A673 (cell line): ENCODE data around the gene OSBPL6. TPM values are rescaled to one million over a fixed set of nuclear protein-coding genes. Genes with fewer than 3 reads are reported as not detected.

Source experiments
- BruUV-seq: library from RNA; stranded (reverse); fragments of 400-500 nt; replicated peaks from 2 replicates; lab custom pipeline; 2021; lab: Mats Ljungman, UMichigan
- CTCF ChIA-PET: fragments of 300-600 bp; sonication (Branson Sonifier 250); formaldehyde crosslinking; loops from one replicate; lab custom pipeline; 2022; ENCODE audit warnings: antibody characterized with exemption; lab: Charles Lee
- POLR2A ChIA-PET: fragments of 300-600 bp; sonication (Branson Sonifier 250); formaldehyde crosslinking; loops from one replicate; lab custom pipeline; 2022; ENCODE audit warnings: antibody characterized with exemption; ENCODE audit not compliant: low non-redundant PET; lab: Charles Lee
- DNase-seq: peaks from one replicate; pipeline ENCODE4 v3.0.0-alpha.2; 2015; ENCODE audit warnings: low spot score
- H3K27ac ChIP-seq: fragments of 200-600 bp; sonication (generic); 2 replicates; pipeline ENCODE4 v1.5.1; 2016; ENCODE audit warnings: mixed run types, low read depth, mild to moderate bottlenecking, mixed read lengths, antibody characterized with exemption, low read length; ENCODE audit not compliant: poor library complexity, severe bottlenecking
- H3K27me3 ChIP-seq: fragments of 200-600 bp; sonication (generic); replicated peaks from 2 replicates; pipeline ENCODE4 v1.6.1; 2017; ENCODE audit warnings: mixed run types, low read depth, mild to moderate bottlenecking, mixed read lengths, antibody characterized with exemption, low read length; ENCODE audit not compliant: insufficient read depth, poor library complexity
- H3K36me3 ChIP-seq: fragments of 200-600 bp; sonication (generic); 2 replicates; pipeline ENCODE4 v1.6.1; 2016; ENCODE audit warnings: mixed run types, mild to moderate bottlenecking, mixed read lengths, antibody characterized with exemption, low read length; ENCODE audit not compliant: insufficient read depth, poor library complexity, severe bottlenecking
- H3K4me1 ChIP-seq: fragments of 200-600 bp; sonication (generic); 2 replicates; pipeline ENCODE4 v1.6.1; 2017; ENCODE audit warnings: mixed run types, mild to moderate bottlenecking, mixed read lengths, antibody characterized with exemption, low read length; ENCODE audit not compliant: insufficient read depth, poor library complexity, severe bottlenecking
- H3K4me3 ChIP-seq: fragments of 200-600 bp; sonication (generic); 2 replicates; pipeline ENCODE4 v1.5.1; 2016; ENCODE audit warnings: low read depth, mixed run types, mild to moderate bottlenecking, mixed read lengths, low read length; ENCODE audit not compliant: poor library complexity, severe bottlenecking
- H3K9me3 ChIP-seq: fragments of 200-600 bp; sonication (generic); 2 replicates; pipeline ENCODE4 v1.6.1; 2016; ENCODE audit warnings: mixed run types, low read depth, mild to moderate bottlenecking, mixed read lengths, antibody characterized with exemption, low read length; ENCODE audit not compliant: poor library complexity, severe bottlenecking
- EZH2 ChIP-seq: fragments of 200-600 bp; sonication (generic); IDR thresholded peaks from 2 replicates; pipeline ENCODE4 v1.6.1; 2017; ENCODE audit warnings: borderline replicate concordance, low read depth, mild to moderate bottlenecking, mixed read lengths, antibody characterized with exemption, low read length; ENCODE audit not compliant: poor library complexity, severe bottlenecking
- intact Hi-C: fragments of 100-400 bp; cut with micrococcal nuclease; formaldehyde crosslinking; loops from one replicate; pipeline ENCODE4 v1.10.0; 2022; ENCODE audit not compliant: unreplicated experiment
- total RNA-seq: library from RNA; stranded (reverse); gene quantifications from 2 replicates; pipeline ENCODE4 v1.2.3, GENCODE V29; 2021
- TF ChIP-seq, protein P1 (sequence below): fragments of 300-800, 200-600 bp; sonication (generic); conservative IDR thresholded peaks from 2 replicates; pipeline ENCODE4 v1.5.1; 2017; ENCODE audit warnings: low read depth, mild to moderate bottlenecking, antibody characterized with exemption, low read length, moderate library complexity, mixed read lengths

OSBPL6 gene
- total RNA-seq, 1 experiment from 2014 or later: 19.3 TPM

DNA sequence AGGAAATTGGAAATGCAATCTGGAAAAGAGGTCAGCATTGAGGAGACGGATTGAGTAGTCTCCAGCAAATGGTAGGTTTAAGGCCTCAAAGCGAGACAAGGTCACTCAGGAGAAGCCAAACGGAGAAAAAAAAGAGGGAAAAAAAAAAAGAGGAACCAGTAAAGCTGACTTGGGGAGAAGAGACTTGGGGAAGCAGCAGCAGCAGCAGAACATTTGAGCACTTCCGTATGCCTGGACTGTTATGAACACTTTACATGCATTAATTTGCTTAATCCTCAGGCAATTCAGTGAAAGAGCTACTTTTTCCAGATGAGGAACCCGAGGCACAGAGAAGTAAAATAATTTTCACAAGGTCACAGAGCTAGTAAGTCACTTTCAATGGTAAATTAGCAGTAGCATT lies 81.3 kb downstream of the OSBPL6 start:
- POLR2A ChIA-PET: no interaction called here
- CTCF ChIA-PET: no interaction called here
- intact Hi-C loops: loop anchor here (5.0 kb wide), 1 partner anchor 78 kb away; no protein-coding TSS in a partner anchor
- no peaks in the 10 kb centered on the region for H3K36me3 ChIP-seq
- H3K4me3 ChIP-seq: no peak overlapping the region
- H3K9me3 ChIP-seq: no peaks in the 10 kb centered on the region
- BruUV-seq: no TSS peak
- peak overlapping the region; percentile 21 for H3K27ac ChIP-seq
- peak; percentile 48 for DNase-seq
- no peaks in the 10 kb centered on the region for H3K27me3 ChIP-seq
- TF ChIP-seq, protein P1, sequence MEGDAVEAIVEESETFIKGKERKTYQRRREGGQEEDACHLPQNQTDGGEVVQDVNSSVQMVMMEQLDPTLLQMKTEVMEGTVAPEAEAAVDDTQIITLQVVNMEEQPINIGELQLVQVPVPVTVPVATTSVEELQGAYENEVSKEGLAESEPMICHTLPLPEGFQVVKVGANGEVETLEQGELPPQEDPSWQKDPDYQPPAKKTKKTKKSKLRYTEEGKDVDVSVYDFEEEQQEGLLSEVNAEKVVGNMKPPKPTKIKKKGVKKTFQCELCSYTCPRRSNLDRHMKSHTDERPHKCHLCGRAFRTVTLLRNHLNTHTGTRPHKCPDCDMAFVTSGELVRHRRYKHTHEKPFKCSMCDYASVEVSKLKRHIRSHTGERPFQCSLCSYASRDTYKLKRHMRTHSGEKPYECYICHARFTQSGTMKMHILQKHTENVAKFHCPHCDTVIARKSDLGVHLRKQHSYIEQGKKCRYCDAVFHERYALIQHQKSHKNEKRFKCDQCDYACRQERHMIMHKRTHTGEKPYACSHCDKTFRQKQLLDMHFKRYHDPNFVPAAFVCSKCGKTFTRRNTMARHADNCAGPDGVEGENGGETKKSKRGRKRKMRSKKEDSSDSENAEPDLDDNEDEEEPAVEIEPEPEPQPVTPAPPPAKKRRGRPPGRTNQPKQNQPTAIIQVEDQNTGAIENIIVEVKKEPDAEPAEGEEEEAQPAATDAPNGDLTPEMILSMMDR: no peak
- peaks cover 44% of the 10 kb centered on the region for H3K4me1 ChIP-seq

DNA sequence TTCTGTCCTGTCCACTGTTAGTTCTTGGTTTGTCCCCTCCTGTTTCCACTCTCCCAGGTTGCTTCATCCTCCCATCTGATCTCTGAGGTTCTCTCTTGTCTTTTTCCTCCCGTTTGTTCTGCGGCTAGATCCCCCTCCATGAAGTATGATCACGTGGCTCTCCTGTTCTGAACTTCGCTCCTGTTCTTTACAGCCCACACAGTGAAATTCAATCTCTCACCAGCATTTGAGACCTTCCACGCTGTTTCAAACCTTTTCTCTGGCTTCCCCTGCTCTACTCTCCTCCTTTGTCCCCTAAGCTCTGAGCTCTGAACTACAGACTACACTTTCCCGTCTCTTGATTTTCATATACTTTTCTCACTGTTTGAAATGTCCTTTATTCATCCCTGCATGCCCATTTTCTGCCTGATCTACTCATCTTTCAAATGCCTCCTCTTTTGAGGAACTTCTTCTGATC lies 83.5 kb downstream of the OSBPL6 start:
- peak overlapping the region; percentile 73 for H3K27ac ChIP-seq
- peak overlapping the region; percentile 18 for H3K4me3 ChIP-seq
- BruUV-seq: no TSS peak
- peaks cover 39% of the 10 kb centered on the region for H3K4me1 ChIP-seq
- CTCF ChIA-PET: no interaction called here
- no peaks in the 10 kb centered on the region for H3K36me3 ChIP-seq
- TF ChIP-seq EZH2: no peak
- TF ChIP-seq, protein P1: no peak
- POLR2A ChIA-PET: no interaction called here
- H3K27me3 ChIP-seq: no peaks in the 10 kb centered on the region
- intact Hi-C loops: loop anchor here (5.0 kb wide), 1 partner anchor 80 kb away; no protein-coding TSS in a partner anchor
- no peaks in the 10 kb centered on the region for H3K9me3 ChIP-seq
- DNase-seq: peak; percentile 67

DNA sequence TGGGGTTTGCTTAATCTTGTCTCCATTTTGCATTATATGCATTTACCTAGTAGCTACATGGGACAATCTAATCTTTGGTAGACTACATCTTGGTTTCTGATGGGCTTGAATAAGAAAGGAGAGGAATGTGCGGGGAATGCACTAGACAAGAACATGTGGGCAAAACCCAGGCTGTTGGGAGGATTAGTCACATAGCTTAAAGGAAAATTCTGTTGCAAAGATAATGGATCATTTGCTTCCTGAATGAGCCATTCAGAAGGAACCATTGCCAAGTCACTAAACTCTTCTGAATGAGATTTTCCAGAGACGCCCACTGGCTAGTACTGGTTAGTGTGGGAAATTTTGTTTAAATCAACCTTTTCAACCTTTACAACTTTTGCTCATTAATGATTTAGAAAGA lies 84.8 kb downstream of the OSBPL6 start:
- Histone ChIP-seq H3K27me3 (no peaks in the 10 kb centered on the region), H3K4me1 (peaks cover 36% of the 10 kb centered on the region), H3K27ac (peak overlapping the region; percentile 73), H3K4me3 (no peak overlapping the region), H3K36me3 (no peaks in the 10 kb centered on the region), H3K9me3 (no peaks in the 10 kb centered on the region)
- BruUV-seq: no TSS peak
- no peak for TF ChIP-seq EZH2
- TF ChIP-seq, protein P1: no peak
- intact Hi-C loops: loop anchor here (5.0 kb wide), 1 partner anchor 82 kb away; no protein-coding TSS in a partner anchor
- CTCF ChIA-PET: interaction anchor here (0.6 kb wide), 1 partner anchor 54 kb away, joined by 5 read pairs; no protein-coding TSS in a partner anchor
- POLR2A ChIA-PET: no interaction called here
- DNase-seq: peak; percentile 89
